Brain microvascular endothelial cell (primary cell): ENCODE results near the gene DACT2.

Experiments
- DNase-seq: peaks from one replicate; pipeline ENCODE4 v3.0.0-alpha.2; 2020
- H3K27ac ChIP-seq: fragments of 250-450 bp; sonication (Bioruptor Pico); 2 replicates; pipeline ENCODE4 v1.5.1; 2020; ENCODE audit warnings: mild to moderate bottlenecking, moderate library complexity
- H3K27me3 ChIP-seq: fragments of 250-450 bp; sonication (Bioruptor Pico); replicated peaks from 2 replicates; pipeline ENCODE4 v1.5.1; 2020; ENCODE audit warnings: mild to moderate bottlenecking
- H3K36me3 ChIP-seq: fragments of 250-450 bp; sonication (Bioruptor Pico); replicated peaks from 2 replicates; pipeline ENCODE4 v1.5.1; 2020; ENCODE audit warnings: mild to moderate bottlenecking
- H3K4me3 ChIP-seq: 2 replicates; pipeline ENCODE4 v1.5.1; 2011; ENCODE audit warnings: low read depth, mild to moderate bottlenecking, control low read depth, low read length, moderate library complexity
- in situ Hi-C: cut with HindIII; loops from 2 replicates; pipeline ENCODE4 v1.10.0; 2017; ENCODE audit warnings: low sequenced_read_pairs, low pct_ligation_motif_present
- TF ChIP-seq, protein P1 (sequence below): IDR thresholded peaks from 2 replicates; pipeline ENCODE4 v1.5.1; 2011; ENCODE audit warnings: low read depth, mild to moderate bottlenecking, moderate library complexity, low read length, control low read depth, inconsistent platforms; ENCODE audit errors: missing control alignments

The DACT2 gene

GRCh38 chr6:168309997-168310396, 9.6 kb downstream of the DACT2 start:
- H3K27me3 ChIP-seq: no peaks in the 10 kb centered on the region
- DNase-seq: no peak
- TF ChIP-seq, protein P1, sequence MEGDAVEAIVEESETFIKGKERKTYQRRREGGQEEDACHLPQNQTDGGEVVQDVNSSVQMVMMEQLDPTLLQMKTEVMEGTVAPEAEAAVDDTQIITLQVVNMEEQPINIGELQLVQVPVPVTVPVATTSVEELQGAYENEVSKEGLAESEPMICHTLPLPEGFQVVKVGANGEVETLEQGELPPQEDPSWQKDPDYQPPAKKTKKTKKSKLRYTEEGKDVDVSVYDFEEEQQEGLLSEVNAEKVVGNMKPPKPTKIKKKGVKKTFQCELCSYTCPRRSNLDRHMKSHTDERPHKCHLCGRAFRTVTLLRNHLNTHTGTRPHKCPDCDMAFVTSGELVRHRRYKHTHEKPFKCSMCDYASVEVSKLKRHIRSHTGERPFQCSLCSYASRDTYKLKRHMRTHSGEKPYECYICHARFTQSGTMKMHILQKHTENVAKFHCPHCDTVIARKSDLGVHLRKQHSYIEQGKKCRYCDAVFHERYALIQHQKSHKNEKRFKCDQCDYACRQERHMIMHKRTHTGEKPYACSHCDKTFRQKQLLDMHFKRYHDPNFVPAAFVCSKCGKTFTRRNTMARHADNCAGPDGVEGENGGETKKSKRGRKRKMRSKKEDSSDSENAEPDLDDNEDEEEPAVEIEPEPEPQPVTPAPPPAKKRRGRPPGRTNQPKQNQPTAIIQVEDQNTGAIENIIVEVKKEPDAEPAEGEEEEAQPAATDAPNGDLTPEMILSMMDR: no peak
- H3K36me3 ChIP-seq: no peaks in the 10 kb centered on the region
- H3K27ac ChIP-seq: no peak overlapping the region
- H3K4me3 ChIP-seq: no peak overlapping the region
- in situ Hi-C loops: no loop called here

GRCh38 chr6:168309183-168309582, 10.4 kb downstream of the DACT2 start:
- H3K27ac ChIP-seq: no peak overlapping the region
- no peaks in the 10 kb centered on the region for H3K36me3 ChIP-seq
- in situ Hi-C loops: no loop called here
- no peak overlapping the region for H3K4me3 ChIP-seq
- DNase-seq: no peak
- H3K27me3 ChIP-seq: no peaks in the 10 kb centered on the region
- TF ChIP-seq, protein P1: no peak

- in situ Hi-C loops: no loop called here
- no peak for DNase-seq
- Histone ChIP-seq H3K4me3 (no peak overlapping the region), H3K36me3 (no peaks in the 10 kb centered on the region), H3K27me3 (no peaks in the 10 kb centered on the region), H3K27ac (no peak overlapping the region)
- TF ChIP-seq, protein P1: no peak
Observed at GRCh38 chr6:168308390-168309144, 11.0 kb downstream of the DACT2 start.

GRCh38 chr6:168307695-168308021, 11.9 kb downstream of the DACT2 start:
- Histone ChIP-seq H3K27me3 (no peaks in the 10 kb centered on the region), H3K4me3 (no peak overlapping the region), H3K27ac (no peak overlapping the region), H3K36me3 (no peaks in the 10 kb centered on the region)
- DNase-seq: no peak
- TF ChIP-seq, protein P1: no peak
- in situ Hi-C loops: no loop called here

DNA sequence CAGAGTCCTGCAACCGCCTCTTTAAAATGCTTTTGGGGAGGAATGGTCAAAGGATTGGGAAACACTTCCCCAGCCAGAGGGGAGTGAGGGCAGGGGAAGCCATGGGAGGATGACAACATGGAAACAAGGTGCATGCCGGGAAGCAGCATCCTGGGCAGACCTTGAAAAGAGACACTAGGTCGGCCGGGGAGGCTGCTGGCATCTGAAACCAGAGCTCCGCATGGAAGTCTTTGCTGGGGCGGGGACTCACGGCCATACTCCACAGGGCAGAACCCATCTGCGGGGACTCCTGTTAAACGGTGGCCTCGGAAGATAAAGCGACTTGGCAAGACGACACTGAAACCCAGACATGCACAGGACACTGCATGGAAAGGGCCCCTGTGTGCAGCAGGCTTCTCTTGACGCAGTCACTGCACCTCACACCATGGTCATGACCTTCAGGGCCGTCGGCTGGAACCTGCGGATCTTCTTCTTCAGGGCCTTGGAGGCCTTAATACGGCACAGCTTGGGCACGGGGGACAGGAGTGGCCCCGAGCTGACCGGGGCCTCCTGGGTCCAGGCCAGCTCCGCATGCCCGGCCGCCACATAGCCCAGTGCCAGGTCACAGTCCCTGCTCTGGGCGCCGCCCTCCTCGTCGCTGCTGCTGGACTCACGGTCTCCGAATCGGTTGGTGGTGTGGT, 12.4 kb downstream of the DACT2 start:
- TF ChIP-seq, protein P1: no peak
- Histone ChIP-seq H3K27me3 (no peaks in the 10 kb centered on the region), H3K36me3 (no peaks in the 10 kb centered on the region), H3K4me3 (no peak overlapping the region), H3K27ac (no peak overlapping the region)
- in situ Hi-C loops: no loop called here
- no peak for DNase-seq

GRCh38 chr6:168305863-168306262, 13.7 kb downstream of the DACT2 start:
- TF ChIP-seq, protein P1: no peak
- H3K27me3 ChIP-seq: no peaks in the 10 kb centered on the region
- H3K27ac ChIP-seq: no peak overlapping the region
- no peak for DNase-seq
- no peaks in the 10 kb centered on the region for H3K36me3 ChIP-seq
- no peak overlapping the region for H3K4me3 ChIP-seq
- in situ Hi-C loops: no loop called here
